T-helper 9 cell (primary cell): ENCODE measurements around the gene CD55.

Source experiments
- DNase-seq: peaks from one replicate; pipeline ENCODE4 v3.0.0-alpha.2; 2020

The CD55 gene

DNA sequence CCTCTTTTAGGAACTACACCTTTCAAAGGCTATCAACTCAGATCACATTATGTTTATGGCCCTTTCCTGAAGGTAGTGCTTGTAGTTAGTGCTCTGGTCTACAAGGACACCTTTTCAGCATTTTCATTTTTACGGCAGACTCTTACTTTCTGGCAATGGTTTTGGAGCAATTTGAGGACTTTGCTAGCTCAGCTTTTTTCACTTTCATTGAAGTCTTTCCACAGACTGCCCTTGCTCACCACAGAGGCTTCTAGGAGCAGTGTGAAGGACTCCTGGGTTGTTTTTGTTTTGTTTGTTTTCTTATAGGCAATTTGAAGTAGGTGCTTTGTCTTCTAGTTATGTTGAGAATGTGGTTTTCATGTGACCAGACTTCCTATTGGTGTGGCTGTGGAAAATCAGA is 43.1 kb downstream of the CD55 start:
- DNase-seq = no peak

DNA sequence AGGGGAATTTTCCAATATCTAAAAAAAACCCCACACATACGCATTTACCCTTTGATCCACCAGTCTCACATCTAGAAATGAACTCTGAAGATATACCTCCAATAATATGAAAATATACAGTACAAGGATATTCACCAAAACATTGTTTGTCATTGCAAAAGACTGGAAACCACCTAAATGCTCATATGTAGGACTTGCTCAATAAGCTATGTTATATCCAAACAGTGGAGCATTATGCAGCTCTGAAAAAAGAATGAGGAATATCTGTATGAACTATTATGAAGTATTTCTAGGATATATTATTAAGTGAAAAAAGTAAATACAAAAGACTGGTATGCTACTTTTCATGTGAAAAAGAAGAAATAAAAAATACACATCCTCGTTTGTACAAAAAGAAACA is 43.6 kb downstream of the CD55 start:
- DNase-seq = no peak

DNA sequence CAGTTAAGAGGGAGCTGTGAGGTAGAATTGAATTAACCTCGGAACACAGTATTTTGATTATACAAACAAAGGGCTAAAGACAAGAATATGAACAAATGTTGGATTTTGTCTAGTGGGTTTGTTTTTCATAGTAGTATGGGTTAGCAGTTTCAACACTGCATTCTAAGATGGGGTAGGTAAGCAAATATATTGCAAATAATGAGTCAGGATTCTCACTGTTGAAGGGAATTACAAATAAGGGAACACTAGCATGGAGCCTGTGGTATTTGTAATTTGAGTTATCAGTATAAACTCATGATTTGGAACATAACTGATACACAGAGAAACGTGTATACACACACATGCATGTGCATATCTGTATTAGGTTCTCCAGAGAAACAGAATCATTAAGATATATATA is 44.5 kb downstream of the CD55 start:
- no peak for DNase-seq

DNA sequence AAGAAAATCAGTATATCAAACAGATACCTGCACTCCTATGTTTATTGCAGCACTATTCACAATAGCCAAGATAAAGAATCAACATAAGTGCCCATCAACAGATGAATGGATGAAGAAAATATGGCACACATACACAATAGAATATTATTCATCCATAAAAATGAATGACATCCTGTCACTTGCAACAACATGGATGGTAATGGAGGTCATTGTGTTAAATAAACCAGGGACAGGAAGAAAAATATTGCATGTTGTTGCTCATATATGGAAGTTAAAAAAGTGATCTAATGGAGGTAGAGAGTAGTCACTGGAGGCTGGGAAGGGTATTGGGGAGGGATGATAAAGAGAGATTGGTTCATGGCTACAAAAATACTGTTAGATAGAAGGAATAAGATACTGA is 67.2 kb downstream of the CD55 start:
- no peak for DNase-seq

DNA sequence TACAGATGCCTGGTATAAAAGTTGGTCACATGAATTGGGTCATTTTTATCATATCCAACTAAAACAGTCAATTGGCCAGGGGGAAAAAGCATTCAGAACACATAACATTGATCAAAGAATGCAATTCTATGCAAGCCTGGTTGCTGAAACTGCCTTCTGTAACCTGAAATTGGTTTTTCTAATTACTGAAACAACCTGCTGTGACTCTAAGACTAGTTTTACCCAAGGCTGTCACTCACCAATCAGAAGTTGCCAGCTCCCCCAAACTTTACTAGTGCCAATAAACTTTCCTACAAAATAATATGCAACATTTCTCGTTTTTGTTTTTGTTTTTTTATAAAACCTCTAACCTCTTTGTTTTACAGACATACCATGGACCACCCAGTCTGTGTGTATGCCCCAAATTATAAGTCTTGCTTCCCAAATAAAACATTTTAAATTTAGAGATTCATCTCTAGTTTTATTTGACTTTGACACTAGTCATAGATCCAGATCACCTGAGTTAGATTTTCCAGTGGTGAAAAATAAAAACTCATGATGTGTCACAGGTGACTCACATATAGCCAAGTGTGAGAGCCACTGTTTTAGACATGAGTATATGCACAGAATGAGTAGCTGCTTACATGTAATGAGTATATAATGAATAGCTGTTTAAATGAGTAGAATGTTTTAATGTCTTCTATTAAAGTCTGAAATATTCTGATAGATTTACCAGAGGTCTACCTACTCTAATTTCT is 68.4 kb downstream of the CD55 start:
- DNase-seq = no peak

DNA sequence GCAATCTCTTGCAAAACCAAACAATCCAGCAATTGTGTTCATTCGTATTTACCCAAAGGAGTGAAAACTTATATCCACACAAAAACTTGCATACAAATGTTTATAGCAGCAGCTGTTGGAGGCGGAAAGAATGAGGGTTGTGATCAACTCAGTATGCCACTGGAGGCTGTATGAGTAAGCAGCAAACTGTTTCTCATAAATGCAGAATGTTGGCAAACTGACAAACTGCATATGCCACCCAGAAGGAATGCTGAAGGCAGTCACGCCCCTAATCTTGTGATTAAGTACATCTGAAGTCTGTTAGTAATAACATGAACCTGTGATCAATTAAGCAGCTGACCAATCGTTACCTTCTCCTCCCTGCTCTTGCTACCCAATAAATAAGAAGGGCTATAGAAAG is 72.1 kb downstream of the CD55 start:
- DNase-seq = no peak

DNA sequence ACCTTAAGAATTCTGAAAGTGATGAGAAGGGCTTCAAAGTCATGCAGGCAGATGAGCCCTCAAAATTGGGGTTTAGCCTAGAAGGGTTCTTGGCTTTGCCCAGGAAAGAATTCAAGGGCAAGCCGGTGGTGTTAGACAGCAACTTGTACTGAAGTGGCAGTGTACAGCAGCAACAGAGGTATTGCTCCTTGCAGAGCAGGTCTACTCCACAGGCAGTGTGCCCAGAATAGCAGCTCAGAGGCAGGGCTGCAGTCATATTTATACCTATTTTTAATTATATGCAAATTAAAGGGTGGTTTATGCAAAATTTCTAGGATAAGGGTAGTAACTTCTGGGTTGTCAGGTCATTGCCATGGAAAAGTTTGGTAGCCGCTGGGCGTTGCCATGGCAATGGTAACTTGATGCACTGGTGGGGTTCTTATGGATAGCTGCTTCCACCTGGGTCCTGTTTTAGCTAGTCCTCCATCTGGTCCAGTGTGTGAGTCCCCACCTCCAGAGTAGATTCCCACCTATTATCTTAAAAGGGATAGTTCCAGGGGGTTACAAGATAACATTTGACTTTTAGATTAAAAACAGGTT is 74.8 kb downstream of the CD55 start:
- DNase-seq = no peak

DNA sequence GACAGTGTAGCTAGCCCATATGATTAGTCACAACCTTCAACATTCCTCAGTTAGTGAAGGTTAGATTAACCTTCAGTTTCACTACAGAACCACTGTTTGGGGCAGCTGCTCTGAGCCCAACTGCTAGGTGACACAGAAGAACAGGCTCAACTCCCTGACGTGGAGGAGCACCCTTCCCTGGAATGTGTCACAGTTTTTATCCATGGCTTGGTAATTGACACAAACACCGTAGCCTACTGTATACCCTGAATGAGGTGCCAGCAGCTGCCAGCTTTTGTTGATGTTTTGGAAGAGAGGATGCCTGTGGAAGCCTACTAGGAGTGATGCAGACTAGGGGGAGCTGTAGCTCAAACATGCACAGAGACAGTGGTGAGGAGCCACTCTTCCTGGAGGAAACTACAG is 76.0 kb downstream of the CD55 start:
- DNase-seq = no peak

DNA sequence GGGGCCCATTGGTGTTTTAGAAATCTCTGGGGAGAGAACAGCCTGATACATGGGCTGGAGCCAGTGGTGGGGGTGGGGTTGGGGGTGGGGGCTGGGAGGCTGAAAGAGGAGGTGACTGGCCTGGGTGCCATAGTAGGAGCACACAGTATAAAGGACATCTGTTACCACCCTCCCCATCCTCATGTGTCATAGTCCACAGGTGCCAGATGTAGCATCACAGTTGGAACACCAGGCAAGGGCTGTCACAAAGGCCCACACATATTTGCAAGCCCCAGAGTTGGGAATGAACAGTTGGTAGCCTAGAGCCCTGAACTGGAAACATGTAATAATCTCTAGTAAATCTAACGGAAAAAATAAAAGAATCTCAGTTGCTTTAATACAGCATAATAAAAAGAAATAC is 77.5 kb downstream of the CD55 start:
- no peak for DNase-seq

DNA sequence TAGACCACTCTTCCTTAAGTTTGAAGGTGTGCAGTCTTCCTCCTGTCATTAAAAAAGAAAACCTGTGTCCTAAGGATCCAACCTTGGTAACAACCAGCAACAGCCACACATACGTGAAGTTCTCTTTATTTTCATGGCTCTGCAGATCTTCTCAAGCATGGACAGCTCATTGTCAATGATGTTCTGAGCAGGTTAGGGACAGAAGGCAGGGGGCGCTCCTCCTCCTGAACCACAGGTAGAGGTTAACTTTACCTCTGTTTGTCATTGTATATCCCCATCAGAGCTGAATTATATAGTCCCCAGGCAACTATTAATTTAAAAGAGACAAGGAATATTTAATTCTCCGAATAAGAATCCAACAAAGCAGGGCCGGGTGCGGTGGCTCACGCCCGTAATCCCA is 80.1 kb downstream of the CD55 start:
- DNase-seq = no peak

DNA sequence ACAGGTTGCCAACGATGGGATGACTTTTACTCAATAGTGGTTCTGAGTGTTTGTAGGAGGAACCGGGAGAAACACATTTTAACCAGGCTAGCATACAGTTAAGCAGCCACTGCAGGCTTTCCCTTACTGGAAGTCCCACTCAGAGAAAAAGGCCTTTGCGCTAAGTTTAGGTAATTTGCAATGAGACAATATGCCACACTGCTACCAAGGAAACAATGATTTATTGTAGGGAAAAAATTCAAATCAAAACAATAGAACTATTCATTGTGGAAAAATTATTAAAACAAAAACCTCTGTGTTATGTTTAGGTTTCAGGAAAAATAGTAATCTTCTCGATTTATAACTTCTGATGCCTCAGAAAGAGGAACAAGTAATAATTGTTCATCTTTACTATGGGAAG is 81.3 kb downstream of the CD55 start:
- no peak for DNase-seq

DNA sequence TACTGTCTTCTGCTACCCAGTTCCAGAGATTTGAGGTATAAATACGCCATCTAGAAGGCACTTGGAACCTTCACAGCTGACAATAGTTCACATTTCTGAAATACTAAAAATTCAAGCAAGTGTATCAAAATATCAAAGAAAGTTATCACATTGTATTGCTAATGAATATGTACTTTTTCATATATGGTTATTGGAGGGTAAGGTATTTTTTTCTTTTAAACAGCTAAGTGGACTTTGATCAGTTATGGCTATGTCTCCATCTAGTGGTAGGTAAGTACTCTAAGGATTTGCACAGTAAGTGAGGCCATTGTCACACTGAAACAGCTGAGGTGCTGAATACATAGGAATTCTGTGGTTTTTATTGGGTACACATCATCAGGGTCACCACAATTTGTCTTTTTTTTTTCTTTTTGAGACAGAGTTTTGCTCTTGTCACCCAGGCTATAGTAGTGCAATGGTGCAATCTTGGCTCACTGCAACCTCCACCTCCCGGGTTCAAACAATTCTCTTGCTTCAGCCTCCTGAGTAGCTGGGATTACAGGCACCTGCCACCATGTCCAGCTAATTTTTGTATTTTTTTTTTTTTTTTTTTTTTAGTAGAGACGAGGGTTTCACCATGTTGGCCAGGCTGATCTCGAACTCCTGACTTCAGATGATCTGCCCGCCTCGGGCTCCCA is 83.5 kb downstream of the CD55 start:
- DNase-seq = no peak

DNA sequence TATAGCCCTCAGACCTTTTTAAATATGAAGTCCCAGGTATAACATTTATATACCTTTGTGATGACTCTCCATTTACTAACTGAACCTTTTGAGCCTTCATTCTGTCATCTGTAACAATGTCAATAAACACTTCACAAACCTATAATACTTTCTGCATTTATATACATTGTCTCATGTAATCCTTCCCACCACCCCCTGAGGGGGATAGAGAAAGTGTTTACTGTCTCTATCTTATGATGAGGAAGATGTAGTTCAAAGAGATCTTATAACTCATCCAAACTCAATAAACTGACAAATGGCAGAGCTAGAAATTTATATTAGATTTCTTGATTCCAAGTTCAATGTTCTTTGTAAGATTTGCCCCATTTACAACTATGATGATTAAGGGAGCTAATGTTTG is 84.3 kb downstream of the CD55 start:
- no peak for DNase-seq

DNA sequence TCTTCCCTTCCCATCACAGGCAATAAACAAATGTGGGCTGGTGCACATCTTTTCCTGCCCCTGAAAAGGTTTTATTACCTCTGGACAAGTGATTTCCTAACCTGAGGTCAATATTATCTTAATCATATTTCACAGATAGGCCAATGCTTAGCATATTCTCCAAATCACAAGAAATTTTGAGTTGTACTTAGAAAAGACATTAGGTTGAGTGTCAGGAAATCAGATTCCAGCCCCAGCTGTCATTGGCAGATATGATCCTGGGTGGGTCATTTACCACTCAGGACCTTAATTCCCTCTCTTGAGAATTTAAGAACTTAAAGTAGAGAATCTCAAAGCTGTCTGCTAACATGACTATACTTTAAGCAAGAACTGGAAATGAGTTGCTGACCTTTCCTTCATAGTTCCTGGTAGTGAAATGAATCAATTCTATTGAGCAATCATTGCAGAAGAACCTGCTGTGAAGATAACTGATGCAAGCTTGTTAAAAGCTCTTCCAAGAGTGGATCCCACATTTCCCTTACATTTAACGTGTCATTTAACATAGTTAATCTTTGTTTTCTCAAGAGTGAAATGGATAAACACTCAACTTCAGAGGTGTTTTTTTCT is 86.3 kb downstream of the CD55 start:
- DNase-seq = no peak
